GM21619 (cell line): Measurements from ENCODE around the gene C3orf49.

Source experiments
- ATAC-seq: cut with Tn5 transposase; IDR thresholded peaks from one replicate; pipeline ENCODE4 v1.9.1; 2021; ENCODE audit not compliant: unreplicated experiment

The C3orf49 gene

GRCh38 chr3:63878394-63879060 lies 59.4 kb downstream of the C3orf49 start:
- ATAC-seq, result no peak

- no peak for ATAC-seq
Measured at GRCh38 chr3:63880653-63881052, 61.6 kb downstream of the C3orf49 start.

GRCh38 chr3:63886858-63887257 lies 67.8 kb downstream of the C3orf49 start:
- ATAC-seq, result no peak

GRCh38 chr3:63891518-63891917 lies 72.4 kb downstream of the C3orf49 start:
- no peak for ATAC-seq

GRCh38 chr3:63892773-63893352 lies 73.8 kb downstream of the C3orf49 start:
- no peak for ATAC-seq

- ATAC-seq, result no peak
Measured at GRCh38 chr3:63895422-63896189, 76.5 kb downstream of the C3orf49 start.

- ATAC-seq, result peak; percentile 67
Measured at GRCh38 chr3:63896332-63897030, 77.4 kb downstream of the C3orf49 start.
